IPS DF 6.9 (cell line): Measurements from ENCODE around the gene AP1G2.
A peak's percentile ranks its signal among the peaks of the same experiment; 100 is the strongest.
"Not testable (repeated sequence)": the region's sequence is repeated elsewhere in the genome, so short reads cannot be mapped to it uniquely, and the experiment has no call there.

Experiments
- DNase-seq: peaks from one replicate; pipeline ENCODE4 v3.0.0-alpha.2; 2013; ENCODE audit warnings: low read depth, low spot score
- H3K27ac ChIP-seq: one replicate; pipeline ENCODE4 v1.5.1; 2013; ENCODE audit warnings: low read length, control low read depth
- H3K27me3 ChIP-seq: 2 replicates; pipeline ENCODE4 v1.6.1; 2013; ENCODE audit warnings: mild to moderate bottlenecking, low read length; ENCODE audit not compliant: control insufficient read depth, insufficient read depth
- H3K36me3 ChIP-seq: 2 replicates; pipeline ENCODE4 v1.6.1; 2013; ENCODE audit warnings: low read length; ENCODE audit not compliant: control insufficient read depth, insufficient read depth
- H3K4me1 ChIP-seq: 2 replicates; pipeline ENCODE4 v1.6.1; 2013; ENCODE audit warnings: low read length; ENCODE audit not compliant: control insufficient read depth, insufficient read depth
- H3K4me3 ChIP-seq: 2 replicates; pipeline ENCODE4 v1.5.1; 2013; ENCODE audit warnings: mild to moderate bottlenecking, low read length
- H3K9me3 ChIP-seq: 2 replicates; pipeline ENCODE4 v1.6.1; 2013; ENCODE audit warnings: low read length, inconsistent platforms; ENCODE audit not compliant: control insufficient read depth, insufficient read depth
- WGBS: extraction: QIAGEN DNeasy Blood & Tissue Kit; methylation state at CpG from one replicate; pipeline ENCODE4 v1.1.7; 2013; ENCODE audit warnings: mixed read lengths, missing lambda C conversion rate; ENCODE audit not compliant: insufficient read length, insufficient coverage; 5-methylcytosine and 5-hydroxymethylcytosine counted together

AP1G2 gene

DNA sequence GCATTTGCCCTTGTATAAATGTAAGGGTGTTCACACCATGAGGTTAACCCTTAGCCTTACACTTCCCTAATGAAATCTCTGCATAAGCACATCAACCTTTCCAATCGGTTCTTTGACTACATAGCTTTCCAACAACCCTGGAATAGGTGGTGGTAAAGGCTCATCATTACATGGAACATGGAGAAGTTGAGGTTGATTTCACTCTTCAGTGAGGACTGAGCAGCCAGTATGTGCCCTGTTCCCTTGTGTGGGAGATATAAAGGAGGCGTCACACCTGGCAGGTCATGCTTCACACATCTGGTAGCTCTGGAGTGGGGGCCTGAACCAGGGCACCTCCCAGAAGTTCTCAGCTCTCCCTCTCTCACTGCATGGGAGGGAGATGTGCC is 32.7 kb upstream of the AP1G2 start:
- no peaks in the 10 kb centered on the region for H3K27me3 ChIP-seq
- no peak overlapping the region for H3K27ac ChIP-seq
- no peaks in the 10 kb centered on the region for H3K36me3 ChIP-seq
- DNase-seq: no peak
- no peak overlapping the region for H3K4me3 ChIP-seq
- WGBS: no CpG with 5 or more reads among the region's 2 CpGs
- H3K9me3 ChIP-seq: no peaks in the 10 kb centered on the region
- no peaks in the 10 kb centered on the region; the same call in 1 of the 2 replicates for H3K4me1 ChIP-seq

GRCh38 chr14:23594191-23594590 is 26.6 kb upstream of the AP1G2 start:
- DNase-seq, H3K27me3 ChIP-seq, H3K27ac ChIP-seq, H3K36me3 ChIP-seq, H3K4me3 ChIP-seq, H3K9me3 ChIP-seq, H3K4me1 ChIP-seq: not testable (repeated sequence)
- WGBS: no CpG with 5 or more reads among the region's 3 CpGs

DNA sequence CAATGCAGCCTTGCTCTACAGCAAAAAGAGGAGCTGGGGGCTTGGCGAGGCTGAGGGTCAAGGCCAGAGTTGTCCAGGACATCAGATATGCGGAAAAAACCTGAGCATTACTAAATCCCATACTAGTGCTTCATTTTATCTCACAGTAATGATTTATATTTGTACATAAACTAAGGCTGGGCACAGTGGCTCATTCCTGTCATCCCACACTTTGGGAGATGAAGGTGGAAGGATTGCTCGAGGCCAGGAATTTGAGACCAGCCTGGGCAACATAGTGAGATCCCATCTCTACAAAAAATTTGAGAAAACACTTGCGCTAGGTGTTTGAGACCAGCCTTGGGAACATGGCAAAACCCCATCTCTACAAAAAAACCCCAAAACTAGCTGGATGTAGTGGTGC is 22.6 kb upstream of the AP1G2 start:
- H3K27me3 ChIP-seq: no peaks in the 10 kb centered on the region
- no peak for DNase-seq
- no peak overlapping the region for H3K27ac ChIP-seq
- WGBS: no CpG with 5 or more reads among the region's 4 CpGs
- H3K4me3 ChIP-seq: no peak overlapping the region
- no peaks in the 10 kb centered on the region for H3K9me3 ChIP-seq
- H3K4me1 ChIP-seq: no peaks in the 10 kb centered on the region; the same call in 1 of the 2 replicates
- H3K36me3 ChIP-seq: no peaks in the 10 kb centered on the region

DNA sequence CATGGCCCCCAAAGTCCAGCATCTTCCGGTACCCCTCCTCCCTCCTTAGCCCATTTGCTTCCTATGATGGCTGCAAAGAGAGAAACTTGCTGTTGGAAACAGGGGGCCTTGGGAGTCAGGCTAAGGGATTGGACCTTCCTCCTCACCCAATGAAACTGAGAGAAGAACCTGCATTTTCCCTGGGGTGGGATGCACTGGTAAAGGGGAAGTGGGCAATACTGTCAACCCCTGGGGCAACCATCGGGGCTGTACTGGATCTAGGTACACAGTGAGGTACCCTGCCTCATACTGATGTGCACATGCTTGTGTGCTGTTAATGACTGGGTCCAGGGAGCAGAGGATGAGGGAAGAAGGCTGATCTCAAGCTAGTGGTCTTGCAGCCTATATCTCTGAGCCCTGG is 22.0 kb upstream of the AP1G2 start:
- H3K27ac ChIP-seq: no peak overlapping the region
- H3K27me3 ChIP-seq: no peaks in the 10 kb centered on the region
- H3K4me1 ChIP-seq: no peaks in the 10 kb centered on the region; the same call in 1 of the 2 replicates
- H3K4me3 ChIP-seq: no peak overlapping the region
- no peak for DNase-seq
- no CpG with 5 or more reads among the region's 2 CpGs for WGBS
- no peaks in the 10 kb centered on the region for H3K9me3 ChIP-seq
- H3K36me3 ChIP-seq: no peaks in the 10 kb centered on the region

- Histone ChIP-seq H3K9me3 (no peaks in the 10 kb centered on the region), H3K27me3 (no peaks in the 10 kb centered on the region), H3K4me3 (no peak overlapping the region), H3K4me1 (no peaks in the 10 kb centered on the region; the same call in 1 of the 2 replicates), H3K27ac (no peak overlapping the region), H3K36me3 (no peaks in the 10 kb centered on the region)
- DNase-seq: peak; percentile 68
- no CpG with 5 or more reads among the region's 5 CpGs for WGBS
Measured at GRCh38 chr14:23588884-23589598, 21.4 kb upstream of the AP1G2 start.

DNA sequence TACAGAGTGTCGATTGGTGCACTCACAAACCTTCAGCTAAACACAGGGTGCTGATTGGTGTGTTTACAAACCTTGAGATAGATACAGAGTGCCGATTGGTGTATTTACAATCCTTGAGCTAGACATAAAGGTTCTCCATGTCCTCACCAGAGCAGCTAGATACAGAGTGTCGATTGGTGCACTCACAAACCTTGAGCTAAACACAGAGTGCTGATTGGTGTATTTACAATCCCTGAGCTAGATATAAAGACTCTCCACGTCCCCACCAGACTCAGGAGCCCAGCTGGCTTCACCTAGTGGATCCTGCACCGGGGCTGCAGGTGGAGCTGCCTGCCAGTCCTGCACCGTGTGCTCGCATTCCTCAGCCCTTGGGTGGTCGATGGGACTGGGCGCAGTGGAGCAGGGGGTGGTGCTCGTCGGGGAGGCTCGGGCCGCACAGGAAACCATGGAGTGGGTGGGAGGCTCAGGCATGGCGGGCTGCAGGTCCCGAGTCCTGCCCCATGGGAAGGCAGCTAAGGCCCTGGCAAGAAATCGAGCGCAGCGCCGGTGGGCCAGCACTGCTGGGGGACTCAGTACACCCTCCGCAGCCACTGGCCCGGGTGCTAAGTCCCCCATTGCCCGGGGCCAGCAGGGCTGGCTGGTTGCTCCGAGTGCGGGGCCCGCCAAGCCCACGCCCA is 17.1 kb upstream of the AP1G2 start:
- DNase-seq, H3K27ac ChIP-seq, H3K27me3 ChIP-seq, H3K4me1 ChIP-seq, H3K36me3 ChIP-seq, H3K4me3 ChIP-seq, H3K9me3 ChIP-seq: not testable (repeated sequence)
- no CpG with 5 or more reads among the region's 26 CpGs for WGBS

GRCh38 chr14:23583761-23584526 is 16.4 kb upstream of the AP1G2 start:
- not testable (repeated sequence) for H3K27me3 ChIP-seq, DNase-seq, H3K27ac ChIP-seq, H3K4me3 ChIP-seq, H3K9me3 ChIP-seq, H3K4me1 ChIP-seq, H3K36me3 ChIP-seq
- WGBS: no CpG with 5 or more reads among the region's 25 CpGs

GRCh38 chr14:23582906-23583760 is 15.5 kb upstream of the AP1G2 start:
- Histone ChIP-seq H3K4me3 (no peak overlapping the region), H3K4me1 (peaks cover 1% of the 10 kb centered on the region; the same call in 1 of the 2 replicates), H3K36me3 (no peaks in the 10 kb centered on the region), H3K9me3 (no peaks in the 10 kb centered on the region), H3K27me3 (no peaks in the 10 kb centered on the region), H3K27ac (no peak overlapping the region)
- no peak for DNase-seq
- WGBS: no CpG with 5 or more reads among the region's 3 CpGs

- H3K4me3 ChIP-seq: no peak overlapping the region
- peaks cover 3% of the 10 kb centered on the region; the same call in 1 of the 2 replicates for H3K4me1 ChIP-seq
- no CpG with 5 or more reads among the region's 8 CpGs for WGBS
Measured at GRCh38 chr14:23580948-23581281, 13.3 kb upstream of the AP1G2 start.

More at GRCh38 chr14:23580948-23581281, 13.3 kb upstream of the AP1G2 start:
- no peak overlapping the region for H3K27ac ChIP-seq
- no peak for DNase-seq
- no peaks in the 10 kb centered on the region for H3K36me3 ChIP-seq
- peaks cover 5% of the 10 kb centered on the region for H3K27me3 ChIP-seq
- H3K9me3 ChIP-seq: no peaks in the 10 kb centered on the region
